Renal cortex interstitium (tissue), 11 donors: Measurements from ENCODE around the gene CXCL12. TPM values are rescaled to one million over a fixed set of nuclear protein-coding genes. Genes with fewer than 3 reads are reported as not detected.

Experiments used
- DNase-seq, 11 donors: peaks; one replicate each; pipeline ENCODE4 v3.0.0-alpha.2; 2013; ENCODE audit warnings: low read depth in 9 of 11, low spot score in 4 of 11; ENCODE audit errors: extremely low read depth in 1 of 11
- polyA plus RNA-seq, 3 donors: library from polyadenylated mRNA; unstranded; fragments of 120-200 nt; gene quantifications; one replicate each; pipeline ENCODE4 v1.2.1, GENCODE V29; 2013; ENCODE audit not compliant: insufficient read length in 3 of 3

CXCL12 gene
- polyA plus RNA-seq, 3 donors, result 381 to 420 (median 406) TPM

DNA sequence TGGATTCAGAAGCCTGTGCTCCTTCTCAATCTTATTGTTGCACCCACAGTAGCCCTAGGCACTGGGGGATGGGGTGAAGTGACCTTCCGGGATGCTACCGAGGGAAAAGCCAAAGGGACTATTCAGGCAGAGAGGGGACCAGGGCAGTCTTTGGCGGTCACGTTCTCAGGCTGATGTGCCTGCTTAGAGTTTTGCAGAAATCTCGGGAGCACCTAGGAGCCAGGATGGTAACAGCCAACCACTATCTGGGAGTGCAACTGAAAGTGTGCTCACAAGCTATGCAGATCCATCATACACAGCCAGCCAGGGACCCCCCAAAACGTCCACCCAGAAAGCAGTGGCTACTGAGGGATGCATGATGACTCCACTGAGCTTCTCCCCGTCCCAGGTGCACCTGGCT lies 52.4 kb downstream of the CXCL12 start:
- DNase-seq, result no peak

DNA sequence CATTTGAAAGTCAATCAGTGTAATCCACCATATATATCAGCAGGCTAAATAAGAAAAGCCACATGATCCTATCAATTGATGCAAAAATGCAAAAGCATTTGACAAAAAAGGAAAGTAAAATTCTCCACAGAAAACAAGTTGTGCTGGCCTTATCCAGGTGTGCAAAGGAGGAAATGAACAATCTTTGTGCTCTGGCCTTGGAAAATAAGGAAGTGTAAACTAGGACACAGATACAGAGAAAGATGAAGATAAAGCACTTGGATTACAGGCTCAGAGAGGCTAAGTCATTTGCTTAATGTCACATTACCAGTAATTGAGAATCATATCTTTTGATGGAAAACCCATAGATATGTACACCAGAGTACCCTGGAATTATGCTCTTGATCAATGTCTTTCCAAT lies 54.5 kb downstream of the CXCL12 start:
- DNase-seq, result no peak

DNA sequence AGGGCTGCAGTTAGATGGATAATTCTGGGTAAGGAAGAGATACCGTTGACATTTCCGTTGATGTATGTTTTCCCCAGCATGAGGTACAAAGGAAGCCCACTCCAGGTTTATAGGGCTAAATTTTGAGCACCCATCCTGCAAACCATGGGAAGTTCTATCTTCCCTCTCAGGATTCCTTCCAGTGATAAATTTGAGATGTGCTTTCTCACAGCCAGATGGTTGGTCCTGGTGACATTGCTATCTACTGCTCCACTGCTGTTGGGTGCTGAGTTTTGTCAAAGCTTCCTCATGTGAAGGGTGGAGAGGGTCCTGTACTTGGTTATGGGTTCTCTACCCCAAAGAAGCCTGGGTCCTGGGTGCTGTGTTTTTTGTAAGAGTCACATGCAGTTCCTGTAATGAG lies 57.4 kb downstream of the CXCL12 start:
- DNase-seq, result no peak
